Esophagus muscularis mucosa (tissue), 4 donors: ENCODE measurements around the gene TPM4. TPM values are rescaled to one million over a fixed set of nuclear protein-coding genes. Genes with fewer than 3 reads are reported as not detected.
"Not testable (repeated sequence)": the region's sequence is repeated elsewhere in the genome, so short reads cannot be mapped to it uniquely, and the experiment has no call there.

Experiments used
- DNase-seq: peaks from one replicate; pipeline ENCODE4 v3.0.0-alpha.2; 2017; ENCODE audit errors: extremely low spot score
- H3K27ac ChIP-seq, 4 donors: fragments of 200-600 bp; sonication (generic); replicated peaks in 1 of 4; 1 replicate in 3 of 4; 2 replicates in 1 of 4; pipeline ENCODE4 v1.5.1; 2016 to 2019; ENCODE audit warnings: mild to moderate bottlenecking in 1 of 4
- H3K27me3 ChIP-seq, 4 donors: fragments of 200-600 bp; sonication (generic); one replicate each; pipeline versions ENCODE4 v1.5.1 to v1.6.0; 2016 to 2019
- H3K36me3 ChIP-seq, 4 donors: fragments of 200-600 bp; sonication (generic); one replicate each; pipeline ENCODE4 v1.5.1; 2016 to 2019
- H3K4me1 ChIP-seq, 4 donors: fragments of 200-600 bp; sonication (generic); one replicate each; pipeline ENCODE4 v1.5.1; 2016 to 2019
- H3K4me3 ChIP-seq, 4 donors: fragments of 200-600 bp; sonication (generic); 1 replicate in 2 of 4; 2 replicates in 2 of 4; pipeline ENCODE4 v1.5.1; 2016 to 2019; ENCODE audit warnings: mild to moderate bottlenecking in 4 of 4, moderate library complexity in 1 of 4
- H3K9me3 ChIP-seq, 4 donors: fragments of 200-600 bp; sonication (generic); 1 replicate in 3 of 4; 2 replicates in 1 of 4; pipeline ENCODE4 v1.5.1; 2016 to 2019
- EP300 ChIP-seq: sonication (generic); formaldehyde crosslinking; IDR thresholded peaks from one replicate; pipeline ENCODE4 v1.6.1; 2017; ENCODE audit warnings: antibody characterized with exemption
- POLR2A ChIP-seq: fragments of 450-650 bp; IDR thresholded peaks from one replicate; pipeline ENCODE4 v1.6.1; 2017; ENCODE audit warnings: antibody characterized with exemption, moderate library complexity, mild to moderate bottlenecking, low read depth
- POLR2AphosphoS5 ChIP-seq, 2 donors: sonication (generic); formaldehyde crosslinking; IDR thresholded peaks; one replicate each; pipeline ENCODE4 v1.6.1; 2017; ENCODE audit warnings: antibody characterized with exemption in 2 of 2
- WGBS: methylation state at CpG from one replicate; pipeline ENCODE4 v1.1.5; 2018; 5-methylcytosine and 5-hydroxymethylcytosine counted together
- intact Hi-C: fragments of 100-400 bp; cut with DNase I; formaldehyde crosslinking; loops from one replicate; pipeline ENCODE4 v1.15.1; 2023
- total RNA-seq, 4 donors: library from RNA; depleted of rRNA; stranded (reverse); fragments of >200 nt; gene quantifications; one replicate each; pipeline versions ENCODE4 v1.1.0 to v1.2.1, GENCODE V29; 2016
- TF ChIP-seq, protein P1 (sequence below), 3 experiments: fragments of 200-600 bp in 2 of 3; fragments of 450-650 bp in 1 of 3; sonication (generic) in 2 of 3; IDR thresholded peaks; one replicate each; pipeline ENCODE4 v1.5.1; 2017 to 2019; ENCODE audit warnings: antibody characterized with exemption in 3 of 3, mild to moderate bottlenecking in 2 of 3, moderate library complexity in 1 of 3

Gene TPM4
- total RNA-seq, 4 donors from 2014 or later = 378 to 445 (median 414) TPM

DNA sequence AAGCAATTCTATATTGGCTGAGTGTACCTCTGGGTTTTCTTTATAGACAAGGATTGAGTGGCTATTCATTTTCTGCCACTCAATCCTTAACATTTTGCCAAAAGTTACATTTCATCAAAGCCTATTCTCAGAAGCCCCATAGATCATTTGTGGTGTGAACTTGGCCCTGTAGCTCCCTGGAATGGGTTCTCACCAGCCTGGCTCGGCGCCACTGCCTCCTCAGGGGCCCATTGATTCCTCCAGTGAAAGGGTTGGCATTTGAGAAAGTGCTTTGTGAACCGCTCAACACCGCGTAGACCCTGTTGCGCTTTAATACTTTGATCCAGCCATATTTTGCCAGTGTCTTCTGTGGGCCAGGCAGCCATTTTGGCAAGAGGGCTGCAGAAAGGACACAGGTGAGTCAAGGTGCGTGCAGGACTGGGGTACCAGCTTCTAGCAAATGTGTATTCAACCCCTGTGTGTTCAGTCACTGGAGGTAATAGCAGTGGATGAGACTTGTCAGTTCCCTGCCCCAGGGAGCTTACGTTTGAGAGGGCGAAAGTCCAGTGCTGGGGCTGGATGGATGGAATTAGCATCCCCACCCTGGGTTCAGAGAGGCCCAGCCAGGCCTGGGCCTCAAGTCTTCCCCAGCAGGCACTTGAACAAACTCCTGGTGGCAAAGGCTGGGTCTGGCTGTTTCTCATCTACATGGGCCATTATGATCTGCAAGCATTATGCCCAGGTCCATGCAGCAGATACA lies 39.2 kb downstream of the TPM4 start:
- Histone ChIP-seq H3K27ac (no peak overlapping the region), H3K4me3 (no peak overlapping the region), H3K36me3 (peaks cover 25 to 40% (median 31%) of the 10 kb centered on the region in 4 donors), H3K27me3 (no peaks in the 10 kb centered on the region), H3K4me1 (peaks cover 23 to 57% (median 54%) of the 10 kb centered on the region in 4 donors), H3K9me3 (no peaks in the 10 kb centered on the region)
- intact Hi-C loops = no loop called here
- DNase-seq = no peak
- 94% methylated on average over 9 of the region's 9 CpGs for WGBS
- TF ChIP-seq POLR2A (no peak), EP300 (no peak), POLR2AphosphoS5 (IDR thresholded peaks at IDR 0.05) (no peak)
- TF ChIP-seq, protein P1, sequence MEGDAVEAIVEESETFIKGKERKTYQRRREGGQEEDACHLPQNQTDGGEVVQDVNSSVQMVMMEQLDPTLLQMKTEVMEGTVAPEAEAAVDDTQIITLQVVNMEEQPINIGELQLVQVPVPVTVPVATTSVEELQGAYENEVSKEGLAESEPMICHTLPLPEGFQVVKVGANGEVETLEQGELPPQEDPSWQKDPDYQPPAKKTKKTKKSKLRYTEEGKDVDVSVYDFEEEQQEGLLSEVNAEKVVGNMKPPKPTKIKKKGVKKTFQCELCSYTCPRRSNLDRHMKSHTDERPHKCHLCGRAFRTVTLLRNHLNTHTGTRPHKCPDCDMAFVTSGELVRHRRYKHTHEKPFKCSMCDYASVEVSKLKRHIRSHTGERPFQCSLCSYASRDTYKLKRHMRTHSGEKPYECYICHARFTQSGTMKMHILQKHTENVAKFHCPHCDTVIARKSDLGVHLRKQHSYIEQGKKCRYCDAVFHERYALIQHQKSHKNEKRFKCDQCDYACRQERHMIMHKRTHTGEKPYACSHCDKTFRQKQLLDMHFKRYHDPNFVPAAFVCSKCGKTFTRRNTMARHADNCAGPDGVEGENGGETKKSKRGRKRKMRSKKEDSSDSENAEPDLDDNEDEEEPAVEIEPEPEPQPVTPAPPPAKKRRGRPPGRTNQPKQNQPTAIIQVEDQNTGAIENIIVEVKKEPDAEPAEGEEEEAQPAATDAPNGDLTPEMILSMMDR (IDR thresholded peaks at IDR 0.05) = no peak

DNA sequence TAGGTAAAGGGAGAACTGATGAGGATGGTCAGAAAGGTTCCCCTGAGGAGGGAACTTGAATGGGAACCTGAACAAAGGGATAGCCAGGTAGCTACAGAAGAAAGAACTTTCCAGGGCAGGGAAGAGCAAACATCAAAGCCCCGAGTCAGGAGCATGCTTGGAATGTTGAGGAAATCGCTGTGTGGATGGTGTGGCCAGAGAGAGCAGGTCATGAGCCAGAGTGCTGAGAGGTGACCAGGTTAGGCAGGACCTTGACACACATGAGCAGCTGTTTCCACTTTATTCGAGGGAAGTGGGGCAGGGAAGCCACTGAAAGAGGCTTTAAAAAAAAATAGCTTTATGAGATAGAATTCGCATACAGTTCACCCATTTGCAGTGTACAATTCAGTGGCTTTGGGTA lies 39.8 kb downstream of the TPM4 start:
- Histone ChIP-seq H3K4me1 (peaks cover 20 to 51% (median 48%) of the 10 kb centered on the region in 4 donors), H3K27ac (no peak overlapping the region), H3K4me3 (no peak overlapping the region), H3K36me3 (peaks cover 31 to 46% (median 37%) of the 10 kb centered on the region in 4 donors), H3K27me3 (no peaks in the 10 kb centered on the region), H3K9me3 (no peaks in the 10 kb centered on the region)
- WGBS = 69% methylated on average over 4 of the region's 4 CpGs
- intact Hi-C loops = no loop called here
- TF ChIP-seq EP300 (no peak), POLR2A (no peak), POLR2AphosphoS5 (IDR thresholded peaks at IDR 0.05) (no peak)
- TF ChIP-seq, protein P1 (IDR thresholded peaks at IDR 0.05) = no peak
- DNase-seq = no peak

DNA sequence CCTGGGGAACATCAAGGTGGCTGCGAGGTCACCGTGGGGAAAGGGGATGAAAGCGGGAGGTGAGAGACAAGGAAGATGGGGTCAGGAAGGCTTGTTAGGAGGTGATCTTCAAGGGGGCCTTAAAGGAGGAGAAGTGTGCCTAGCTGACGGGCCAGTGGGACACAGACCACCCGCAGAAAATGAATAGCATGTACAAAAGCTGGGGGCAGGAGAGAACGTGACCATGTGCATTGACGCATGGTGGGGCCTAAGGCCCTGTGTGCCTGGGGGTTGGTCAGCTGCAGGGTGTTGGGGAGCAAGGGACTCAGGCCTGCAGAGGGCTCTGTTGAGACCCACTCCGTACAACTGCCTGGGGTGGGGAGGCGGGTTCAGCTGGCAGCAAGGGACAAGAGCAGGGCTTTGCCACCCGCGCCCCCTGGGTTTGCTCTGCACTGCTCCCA lies 41.3 kb downstream of the TPM4 start:
- intact Hi-C loops = no loop called here
- no peaks in the 10 kb centered on the region for H3K27me3 ChIP-seq
- WGBS = 88% methylated on average over 11 of the region's 11 CpGs
- no peak for TF ChIP-seq POLR2A
- TF ChIP-seq EP300 = no peak
- no peak for TF ChIP-seq POLR2AphosphoS5 (IDR thresholded peaks at IDR 0.05)
- TF ChIP-seq, protein P1 (IDR thresholded peaks at IDR 0.05) = no peak
- H3K9me3 ChIP-seq = no peaks in the 10 kb centered on the region
- DNase-seq = no peak
- H3K27ac ChIP-seq = no peak overlapping the region
- H3K4me1 ChIP-seq = peaks cover 13 to 42% (median 40%) of the 10 kb centered on the region in 4 donors
- H3K4me3 ChIP-seq = no peak overlapping the region
- H3K36me3 ChIP-seq = peaks cover 46 to 61% (median 52%) of the 10 kb centered on the region in 4 donors

DNA sequence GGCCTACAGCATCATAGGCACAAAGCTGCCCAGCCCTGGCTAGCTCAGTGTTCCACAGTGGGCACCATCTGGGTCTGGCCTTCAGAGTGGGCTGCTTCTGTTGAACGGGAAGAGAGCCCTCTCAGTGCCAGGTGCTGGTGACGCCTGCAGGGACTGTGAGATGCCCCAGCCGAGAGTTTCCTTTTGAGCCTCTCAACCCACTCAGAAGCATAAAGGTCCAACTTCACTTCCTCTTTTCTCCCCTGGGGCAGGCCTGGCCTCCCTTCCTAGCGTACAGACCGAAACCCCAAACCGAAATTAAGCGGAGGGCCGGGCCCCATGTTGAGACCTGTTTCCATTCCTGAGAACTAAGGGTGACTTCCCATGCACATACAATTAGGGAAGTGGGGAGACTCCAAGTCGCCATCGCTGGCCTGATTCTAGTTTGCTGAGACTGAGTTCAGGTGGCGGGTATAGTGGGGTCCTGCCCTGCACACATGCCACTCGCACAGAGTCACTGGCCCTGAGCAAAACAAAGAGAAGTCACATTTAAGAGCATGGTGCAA lies 42.3 kb downstream of the TPM4 start:
- no peak overlapping the region for H3K4me3 ChIP-seq
- TF ChIP-seq POLR2AphosphoS5 (IDR thresholded peaks at IDR 0.05) = no peak
- no peak for TF ChIP-seq EP300
- no peak for TF ChIP-seq POLR2A
- TF ChIP-seq, protein P1 (IDR thresholded peaks at IDR 0.05) = no peak
- peaks cover 54 to 68% (median 62%) of the 10 kb centered on the region in 4 donors for H3K36me3 ChIP-seq
- peak overlapping the region in 1 of 4 donors; percentile 18 for H3K27ac ChIP-seq
- no peak for DNase-seq
- no peaks in the 10 kb centered on the region for H3K27me3 ChIP-seq
- 89% methylated on average over 8 of the region's 12 CpGs for WGBS
- intact Hi-C loops = no loop called here
- H3K9me3 ChIP-seq = no peaks in the 10 kb centered on the region
- H3K4me1 ChIP-seq = peaks cover 8 to 33% (median 31%) of the 10 kb centered on the region in 4 donors

DNA sequence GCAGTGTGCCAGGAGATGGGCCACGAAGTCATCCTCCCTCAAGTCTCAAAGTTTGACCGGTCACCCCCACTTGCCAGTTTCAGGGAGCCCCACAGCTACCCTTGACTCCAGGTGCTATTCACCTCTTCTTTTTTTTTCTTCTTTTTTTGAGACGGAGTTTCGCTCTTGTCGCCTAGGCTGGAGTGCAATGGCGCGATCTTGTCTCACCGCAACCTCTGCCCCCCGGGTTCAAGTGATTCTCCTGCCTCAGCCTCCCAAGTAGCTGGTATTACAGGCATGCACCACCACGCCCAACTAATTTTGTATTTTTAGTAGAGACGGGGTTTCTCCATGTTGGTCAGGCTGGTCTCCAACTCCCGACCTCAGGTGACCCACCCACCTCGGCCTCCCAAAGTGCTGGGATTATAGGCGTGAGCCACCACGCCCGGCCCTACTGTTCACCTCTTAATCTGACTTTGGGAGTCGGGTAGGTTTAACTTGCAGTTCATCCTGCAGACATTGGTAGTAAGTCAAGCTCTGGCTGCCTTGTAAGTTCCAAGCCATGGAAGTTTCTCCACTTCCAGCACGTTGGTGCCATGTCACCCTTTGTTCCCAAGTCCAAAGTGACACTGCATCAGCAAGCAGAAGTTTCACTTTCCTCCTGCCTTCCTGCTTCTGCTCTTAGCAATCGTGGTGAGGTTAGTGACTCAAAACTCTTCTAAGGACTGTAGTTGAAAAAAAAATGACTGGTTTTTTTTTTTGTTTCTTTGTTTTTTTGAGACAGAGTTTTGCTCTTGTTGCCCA lies 43.0 kb downstream of the TPM4 start:
- H3K9me3 ChIP-seq, intact Hi-C loops, DNase-seq, H3K27me3 ChIP-seq, H3K4me3 ChIP-seq: not testable (repeated sequence)
- Histone ChIP-seq H3K36me3 (peaks cover 54 to 75% (median 69%) of the 10 kb centered on the region in 4 donors), H3K27ac (peak overlapping the region in 1 of 4 donors; percentile 18), H3K4me1 (peaks cover 8 to 26% (median 24%) of the 10 kb centered on the region in 4 donors)
- WGBS = 92% methylated on average over 19 of the region's 19 CpGs
